H1 (cell line): ENCODE results near the gene RTP1. TPM values are rescaled to one million over a fixed set of nuclear protein-coding genes. Genes with fewer than 3 reads are reported as not detected.

Experiments
- CBX5 ChIP-seq: fragments of 300-800, 300-1000 bp; sonication (generic); IDR thresholded peaks from 2 replicates; pipeline ENCODE4 v1.7.1; 2016; ENCODE audit warnings: antibody characterized with exemption, low read length, low read depth
- E2F6 ChIP-seq: IDR thresholded peaks from 2 replicates; pipeline ENCODE4 v1.6.1; 2012; ENCODE audit warnings: inconsistent platforms
- TCF12 ChIP-seq: IDR thresholded peaks from 2 replicates; pipeline ENCODE4 v1.6.1; 2011; ENCODE audit warnings: low read depth, mild to moderate bottlenecking, low read length
- polyA plus RNA-seq, 7 experiments: library from polyadenylated mRNA; depleted of rRNA in 3 of 7; stranded (reverse) in 5 of 7; unstranded in 2 of 7; fragments of >200 nt in 5 of 7; fragments of 200-250 nt in 2 of 7; gene quantifications; 1 replicate in 5 of 7; 2 replicates in 1 of 7; 4 replicates in 1 of 7; pipeline versions ENCODE4 v1.2.1 to v1.2.3, GENCODE V29; 2011 to 2013; ENCODE audit warnings: missing spikeins in 2 of 7, mixed read lengths in 2 of 7
- total RNA-seq: library from RNA; stranded (reverse); fragmentation: NEBNext Ultra II Directional; extraction: Animal tissue kit (Norgen Biotek cat#: 25700); gene quantifications from 2 replicates; pipeline ENCODE4 v1.2.1, GENCODE V29; 2021
- TF ChIP-seq, protein P1 (sequence below): fragments of 300-600 bp; sonication (generic); IDR thresholded peaks from 2 replicates; pipeline ENCODE4 v1.7.1; 2012; ENCODE audit warnings: low read length, moderate library complexity, mild to moderate bottlenecking, inconsistent platforms; ENCODE audit not compliant: insufficient replicate concordance

The RTP1 gene
- total and polyA plus RNA-seq, 2 of the 8 experiments (the other 6 are each of a cell fraction or from before 2014, with no cell fraction given) = 2.9 to 3.0 TPM

GRCh38 chr3:187210091-187210490 is 12.8 kb downstream of the RTP1 start (continued):
- TF ChIP-seq, protein P1, sequence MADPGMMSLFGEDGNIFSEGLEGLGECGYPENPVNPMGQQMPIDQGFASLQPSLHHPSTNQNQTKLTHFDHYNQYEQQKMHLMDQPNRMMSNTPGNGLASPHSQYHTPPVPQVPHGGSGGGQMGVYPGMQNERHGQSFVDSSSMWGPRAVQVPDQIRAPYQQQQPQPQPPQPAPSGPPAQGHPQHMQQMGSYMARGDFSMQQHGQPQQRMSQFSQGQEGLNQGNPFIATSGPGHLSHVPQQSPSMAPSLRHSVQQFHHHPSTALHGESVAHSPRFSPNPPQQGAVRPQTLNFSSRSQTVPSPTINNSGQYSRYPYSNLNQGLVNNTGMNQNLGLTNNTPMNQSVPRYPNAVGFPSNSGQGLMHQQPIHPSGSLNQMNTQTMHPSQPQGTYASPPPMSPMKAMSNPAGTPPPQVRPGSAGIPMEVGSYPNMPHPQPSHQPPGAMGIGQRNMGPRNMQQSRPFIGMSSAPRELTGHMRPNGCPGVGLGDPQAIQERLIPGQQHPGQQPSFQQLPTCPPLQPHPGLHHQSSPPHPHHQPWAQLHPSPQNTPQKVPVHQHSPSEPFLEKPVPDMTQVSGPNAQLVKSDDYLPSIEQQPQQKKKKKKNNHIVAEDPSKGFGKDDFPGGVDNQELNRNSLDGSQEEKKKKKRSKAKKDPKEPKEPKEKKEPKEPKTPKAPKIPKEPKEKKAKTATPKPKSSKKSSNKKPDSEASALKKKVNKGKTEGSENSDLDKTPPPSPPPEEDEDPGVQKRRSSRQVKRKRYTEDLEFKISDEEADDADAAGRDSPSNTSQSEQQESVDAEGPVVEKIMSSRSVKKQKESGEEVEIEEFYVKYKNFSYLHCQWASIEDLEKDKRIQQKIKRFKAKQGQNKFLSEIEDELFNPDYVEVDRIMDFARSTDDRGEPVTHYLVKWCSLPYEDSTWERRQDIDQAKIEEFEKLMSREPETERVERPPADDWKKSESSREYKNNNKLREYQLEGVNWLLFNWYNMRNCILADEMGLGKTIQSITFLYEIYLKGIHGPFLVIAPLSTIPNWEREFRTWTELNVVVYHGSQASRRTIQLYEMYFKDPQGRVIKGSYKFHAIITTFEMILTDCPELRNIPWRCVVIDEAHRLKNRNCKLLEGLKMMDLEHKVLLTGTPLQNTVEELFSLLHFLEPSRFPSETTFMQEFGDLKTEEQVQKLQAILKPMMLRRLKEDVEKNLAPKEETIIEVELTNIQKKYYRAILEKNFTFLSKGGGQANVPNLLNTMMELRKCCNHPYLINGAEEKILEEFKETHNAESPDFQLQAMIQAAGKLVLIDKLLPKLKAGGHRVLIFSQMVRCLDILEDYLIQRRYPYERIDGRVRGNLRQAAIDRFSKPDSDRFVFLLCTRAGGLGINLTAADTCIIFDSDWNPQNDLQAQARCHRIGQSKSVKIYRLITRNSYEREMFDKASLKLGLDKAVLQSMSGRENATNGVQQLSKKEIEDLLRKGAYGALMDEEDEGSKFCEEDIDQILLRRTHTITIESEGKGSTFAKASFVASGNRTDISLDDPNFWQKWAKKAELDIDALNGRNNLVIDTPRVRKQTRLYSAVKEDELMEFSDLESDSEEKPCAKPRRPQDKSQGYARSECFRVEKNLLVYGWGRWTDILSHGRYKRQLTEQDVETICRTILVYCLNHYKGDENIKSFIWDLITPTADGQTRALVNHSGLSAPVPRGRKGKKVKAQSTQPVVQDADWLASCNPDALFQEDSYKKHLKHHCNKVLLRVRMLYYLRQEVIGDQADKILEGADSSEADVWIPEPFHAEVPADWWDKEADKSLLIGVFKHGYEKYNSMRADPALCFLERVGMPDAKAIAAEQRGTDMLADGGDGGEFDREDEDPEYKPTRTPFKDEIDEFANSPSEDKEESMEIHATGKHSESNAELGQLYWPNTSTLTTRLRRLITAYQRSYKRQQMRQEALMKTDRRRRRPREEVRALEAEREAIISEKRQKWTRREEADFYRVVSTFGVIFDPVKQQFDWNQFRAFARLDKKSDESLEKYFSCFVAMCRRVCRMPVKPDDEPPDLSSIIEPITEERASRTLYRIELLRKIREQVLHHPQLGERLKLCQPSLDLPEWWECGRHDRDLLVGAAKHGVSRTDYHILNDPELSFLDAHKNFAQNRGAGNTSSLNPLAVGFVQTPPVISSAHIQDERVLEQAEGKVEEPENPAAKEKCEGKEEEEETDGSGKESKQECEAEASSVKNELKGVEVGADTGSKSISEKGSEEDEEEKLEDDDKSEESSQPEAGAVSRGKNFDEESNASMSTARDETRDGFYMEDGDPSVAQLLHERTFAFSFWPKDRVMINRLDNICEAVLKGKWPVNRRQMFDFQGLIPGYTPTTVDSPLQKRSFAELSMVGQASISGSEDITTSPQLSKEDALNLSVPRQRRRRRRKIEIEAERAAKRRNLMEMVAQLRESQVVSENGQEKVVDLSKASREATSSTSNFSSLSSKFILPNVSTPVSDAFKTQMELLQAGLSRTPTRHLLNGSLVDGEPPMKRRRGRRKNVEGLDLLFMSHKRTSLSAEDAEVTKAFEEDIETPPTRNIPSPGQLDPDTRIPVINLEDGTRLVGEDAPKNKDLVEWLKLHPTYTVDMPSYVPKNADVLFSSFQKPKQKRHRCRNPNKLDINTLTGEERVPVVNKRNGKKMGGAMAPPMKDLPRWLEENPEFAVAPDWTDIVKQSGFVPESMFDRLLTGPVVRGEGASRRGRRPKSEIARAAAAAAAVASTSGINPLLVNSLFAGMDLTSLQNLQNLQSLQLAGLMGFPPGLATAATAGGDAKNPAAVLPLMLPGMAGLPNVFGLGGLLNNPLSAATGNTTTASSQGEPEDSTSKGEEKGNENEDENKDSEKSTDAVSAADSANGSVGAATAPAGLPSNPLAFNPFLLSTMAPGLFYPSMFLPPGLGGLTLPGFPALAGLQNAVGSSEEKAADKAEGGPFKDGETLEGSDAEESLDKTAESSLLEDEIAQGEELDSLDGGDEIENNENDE = no peak
- TF ChIP-seq CBX5 (no peak), E2F6 (no peak), TCF12 (no peak)
